ENCODE measurements around the gene BPIFB6.

BPIFB6 gene

DNA sequence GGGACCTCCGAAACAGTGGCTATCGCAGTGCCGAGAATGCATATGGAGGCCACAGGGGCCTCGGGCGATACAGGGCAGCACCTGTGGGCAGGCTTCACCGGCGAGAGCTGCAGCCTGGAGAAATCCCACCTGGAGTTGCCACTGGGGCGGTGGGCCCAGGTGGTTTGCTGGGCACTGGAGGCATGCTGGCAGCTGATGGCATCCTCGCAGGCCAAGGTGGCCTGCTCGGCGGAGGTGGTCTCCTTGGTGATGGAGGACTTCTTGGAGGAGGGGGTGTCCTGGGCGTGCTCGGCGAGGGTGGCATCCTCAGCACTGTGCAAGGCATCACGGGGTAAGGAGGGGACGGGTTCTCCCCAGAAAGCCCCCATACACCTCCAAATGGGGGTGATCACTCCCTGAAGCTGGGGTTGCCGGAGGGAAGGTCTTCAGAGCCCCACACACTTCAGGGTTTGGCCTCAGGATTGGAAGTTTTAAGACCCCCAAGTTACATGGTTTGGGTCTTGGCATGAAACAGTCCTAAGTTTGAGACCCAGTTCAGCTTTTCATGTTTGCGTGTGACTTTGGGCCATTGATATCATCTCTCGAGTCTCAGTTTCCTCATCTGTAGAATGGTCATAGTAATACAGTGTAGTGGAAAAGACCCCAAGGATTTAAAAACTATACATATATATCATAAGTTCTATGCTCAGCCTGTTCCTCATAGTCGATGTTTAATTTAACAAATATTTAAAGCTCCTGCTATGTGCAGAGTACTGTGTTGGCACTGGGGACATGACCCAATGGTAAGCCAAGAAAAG is 52.3 kb downstream of the BPIFB6 start:
- DNase-seq (ENCODE audit: low read depth in 2 of 2): no peak

GRCh38 chr20:33084722-33085121 is 53.3 kb downstream of the BPIFB6 start:
- DNase-seq (ENCODE audit: low read depth in 2 of 2): no peak

DNA sequence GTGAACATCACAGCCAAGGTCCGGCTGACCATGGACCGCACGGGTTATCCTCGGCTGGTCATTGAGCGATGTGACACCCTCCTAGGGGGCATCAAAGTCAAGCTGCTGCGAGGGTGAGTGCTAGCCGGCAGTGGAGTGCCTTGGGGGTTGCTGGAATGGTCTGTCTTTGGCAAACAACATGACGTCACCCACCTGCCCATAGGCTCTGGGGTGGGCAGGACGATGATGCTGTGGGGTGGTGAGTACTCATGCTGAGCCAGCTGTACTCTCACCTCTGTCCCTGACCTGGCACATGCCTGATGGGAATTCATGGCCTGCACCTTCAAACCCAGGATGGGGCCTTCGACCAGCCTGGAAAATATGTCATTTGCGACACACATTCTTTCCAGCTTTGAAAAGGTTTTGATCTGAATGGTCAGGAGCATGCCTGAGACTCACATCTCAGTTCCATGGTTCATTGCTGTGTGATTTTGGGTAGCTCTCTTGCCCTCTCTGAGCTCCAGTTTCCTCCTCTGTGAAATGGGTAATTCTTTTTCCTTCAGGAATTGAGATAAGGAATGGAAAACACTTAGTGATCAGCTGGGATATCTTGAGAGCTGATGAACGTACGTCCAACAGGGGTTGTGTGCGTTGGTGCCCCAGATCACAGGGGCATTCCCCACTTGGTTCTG is 54.7 kb downstream of the BPIFB6 start:
- DNase-seq (ENCODE audit: low read depth in 2 of 2): no peak

GRCh38 chr20:33091147-33091546 is 59.7 kb downstream of the BPIFB6 start:
- no peak for DNase-seq (ENCODE audit: low read depth in 2 of 2)

GRCh38 chr20:33091693-33092092 is 60.2 kb downstream of the BPIFB6 start:
- no peak for DNase-seq (ENCODE audit: low read depth in 2 of 2)

GRCh38 chr20:33092361-33092760 is 60.9 kb downstream of the BPIFB6 start:
- DNase-seq (ENCODE audit: low read depth in 2 of 2): no peak

DNA sequence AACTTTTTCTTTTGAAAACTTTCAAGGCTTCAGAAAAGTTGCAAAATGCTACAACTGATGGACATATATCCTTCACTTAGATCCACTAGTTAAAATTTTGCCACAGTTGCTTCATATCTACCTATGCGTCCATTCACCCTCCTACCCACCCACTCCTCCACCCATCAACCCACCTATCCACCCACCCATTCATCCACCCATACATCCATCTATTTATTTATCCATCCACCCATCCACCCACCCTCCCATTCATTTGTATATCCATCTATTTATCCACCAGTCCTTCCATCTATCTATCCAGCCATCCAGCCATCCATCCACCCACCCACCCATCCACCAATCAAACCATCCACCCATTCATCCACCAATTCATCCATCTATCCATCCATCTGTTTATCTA is 61.6 kb downstream of the BPIFB6 start:
- DNase-seq (ENCODE audit: low read depth in 2 of 2): no peak

DNA sequence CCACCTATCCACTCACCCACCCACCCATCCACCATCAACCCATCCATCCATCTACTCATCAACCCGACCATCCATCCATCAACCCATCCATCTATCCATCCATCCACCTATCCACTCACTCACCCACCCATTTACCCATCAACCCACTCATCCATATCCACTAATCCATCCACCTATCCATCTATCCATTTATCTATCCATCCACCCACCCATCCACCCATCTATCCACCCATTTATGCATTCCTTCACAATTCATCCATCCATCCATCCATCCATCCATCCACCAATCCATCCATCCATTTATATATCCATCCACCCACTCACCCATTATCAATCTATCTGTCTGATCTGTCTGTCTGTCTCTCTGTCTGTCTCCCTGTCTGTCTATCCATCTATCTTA is 62.1 kb downstream of the BPIFB6 start:
- no peak for DNase-seq (ENCODE audit: low read depth in 2 of 2)

Data from stimulated activated CD8-positive, alpha-beta memory T cell treated with anti-CD3 and anti-CD28 coated beads, Interleukin-7, amount 100 ng/mL, for 1 hour (primary cell).